Measurements from ENCODE around the gene EIF4G3. TPM values are rescaled to one million over a fixed set of nuclear protein-coding genes. Genes with fewer than 3 reads are reported as not detected.

EIF4G3 gene
- total and polyA plus RNA-seq, 2 of the 8 experiments (the other 6 are each of a cell fraction or from before 2014, with no cell fraction given) = 47.5 to 66.6 TPM

DNA sequence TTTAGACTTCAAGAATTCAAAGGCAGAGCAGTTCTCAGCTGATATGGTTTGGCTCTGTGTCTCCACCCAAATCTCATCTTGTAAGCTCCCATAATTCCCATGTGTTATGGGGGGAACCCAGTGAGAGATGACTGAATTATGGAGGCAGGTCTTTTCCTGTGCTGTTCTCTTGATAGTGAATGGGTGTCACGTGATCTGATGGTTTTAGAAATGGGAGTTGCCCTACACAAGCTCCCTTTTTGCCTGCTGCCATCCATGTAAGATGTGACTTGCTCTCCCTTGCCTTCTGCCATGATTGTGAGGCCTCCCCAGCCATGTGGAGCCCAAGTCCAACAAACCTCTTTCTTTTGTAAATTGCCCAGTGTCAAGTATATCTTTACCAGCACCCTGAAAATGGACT lies 146.5 kb downstream of the EIF4G3 start:
- H3K4ac ChIP-seq (replicated peaks; ENCODE audit: insufficient read length, low read depth, low read length) = no peak overlapping the region
- H3K23me2 ChIP-seq (ENCODE audit: low read depth, low read length) = no peaks in the 10 kb centered on the region
- CTCF ChIA-PET (ENCODE audit: partially characterized antibody) = no interaction called here
- FAIRE-seq (no peak), DNase-seq (ENCODE audit: low read depth in 1 of 2, low spot score in 2 of 2) (no peak)
- H3K9ac ChIP-seq (replicated peaks in 1 of 4; ENCODE audit: extremely low read depth in 1 of 4, low read depth in 3 of 4, low read length in 3 of 4) = no peak overlapping the region
- H3K79me2 ChIP-seq (ENCODE audit: control insufficient read depth in 1 of 2, insufficient read depth in 2 of 2, low read length in 2 of 2) = peaks cover 0 to 52% of the 10 kb centered on the region in 2 experiments; a peak in 2 of 4 replicates
- H3K4me2 ChIP-seq (ENCODE audit: insufficient read depth in 1 of 2, low read depth in 2 of 2, low read length in 2 of 2) = no peak overlapping the region
- no peaks in the 10 kb centered on the region for H3K4me1 ChIP-seq (replicated peaks in 1 of 4; ENCODE audit: control insufficient read depth in 3 of 4, insufficient read depth in 4 of 4, low read length in 3 of 4)
- no peak overlapping the region for H2AK5ac ChIP-seq (ENCODE audit: low read depth, low read length)
- H4K20me1 ChIP-seq (replicated peaks in 1 of 2; ENCODE audit: control insufficient read depth in 1 of 2, insufficient read depth in 2 of 2, low read length in 2 of 2) = peaks cover 1 to 3% of the 10 kb centered on the region in 2 experiments
- TF ChIP-seq KDM4A (IDR thresholded peaks at IDR 0.05; ENCODE audit: low read depth, low read length, severe bottlenecking) (no peak), POLR2A (IDR thresholded peaks at IDR 0.05; ENCODE audit: control extremely low read depth in 1 of 2, low read depth in 2 of 2, low read length in 2 of 2) (no peak), TEAD4 (IDR thresholded peaks at IDR 0.05; ENCODE audit: low read depth, low read length) (no peak), SIN3A (conservative IDR thresholded peaks at IDR 0.05 in 1 of 2, IDR thresholded peaks at IDR 0.05 in 1 of 2; ENCODE audit: low read depth in 1 of 2, low read length in 2 of 2) (no peak), TAF1 (IDR thresholded peaks at IDR 0.05; ENCODE audit: low read depth, low read length) (no peak), JUN (IDR thresholded peaks at IDR 0.05; ENCODE audit: low read depth, low read length) (no peak), SIRT6 (IDR thresholded peaks at IDR 0.05; ENCODE audit: low read length) (no peak), RXRA (IDR thresholded peaks at IDR 0.05; ENCODE audit: insufficient read depth, low read depth, low read length) (no peak), SRF (IDR thresholded peaks at IDR 0.05; ENCODE audit: low read depth, low read length) (no peak), SIX5 (IDR thresholded peaks at IDR 0.05; ENCODE audit: low read depth, low read length) (no peak)
- no peaks in the 10 kb centered on the region for H3K9me3 ChIP-seq (ENCODE audit: insufficient read depth in 2 of 2, low read depth in 1 of 2, low read length in 1 of 2)
- H2AFZ ChIP-seq (ENCODE audit: low read length) = no peak overlapping the region
- no peak overlapping the region for H3K56ac ChIP-seq (replicated peaks; ENCODE audit: insufficient read length, low read depth, low read length)
- 100% methylated on average over 1 of the region's 1 CpG; no CpG with 5 or more reads in 1 of the 2 experiments for WGBS, 2 experiments (ENCODE audit: extremely low coverage in 1 of 2, insufficient coverage in 1 of 2, insufficient read length in 1 of 2, insufficient replicate concordance in 2 of 2, low coverage in 1 of 2, low lambda C conversion rate in 2 of 2, missing lambda C conversion rate in 1 of 2)
- no peak overlapping the region for H2BK120ac ChIP-seq (replicated peaks; ENCODE audit: low read depth, low read length)
- no peak overlapping the region for H3K4me3 ChIP-seq (ENCODE audit: extremely low read depth in 1 of 4, insufficient read depth in 2 of 4, low read depth in 3 of 4, low read length in 4 of 4)
- H3K36me3 ChIP-seq (ENCODE audit: control insufficient read depth in 2 of 4, insufficient read depth in 4 of 4, low read length in 3 of 4) = peaks cover 0 to under 1% (median 0%) of the 10 kb centered on the region in 4 experiments; a peak in 1 of 8 replicates
- H3K23ac ChIP-seq (ENCODE audit: insufficient read length) = no peak overlapping the region
- H3K14ac ChIP-seq (ENCODE audit: insufficient read length) = no peak overlapping the region
- H2BK12ac ChIP-seq (ENCODE audit: low read depth, low read length) = no peak overlapping the region
- H3K27me3 ChIP-seq (replicated peaks in 1 of 4; ENCODE audit: control insufficient read depth in 3 of 4, extremely low read depth in 1 of 4, insufficient read depth in 3 of 4, low read length in 3 of 4) = no peaks in the 10 kb centered on the region
- no peak overlapping the region for H4K5ac ChIP-seq (ENCODE audit: insufficient read length, low read depth, low read length)
- no peak overlapping the region for H2BK5ac ChIP-seq (ENCODE audit: low read depth, low read length)
- no peak overlapping the region for H2BK20ac ChIP-seq (ENCODE audit: low read length)
- no peak overlapping the region for H2BK15ac ChIP-seq (ENCODE audit: low read length)
- H3K18ac ChIP-seq (ENCODE audit: extremely low read depth, low read length) = no peak overlapping the region
- H4K8ac ChIP-seq (ENCODE audit: extremely low read depth, insufficient read depth, low read length) = no peak overlapping the region
- H4K91ac ChIP-seq (replicated peaks; ENCODE audit: insufficient read length, low read length) = no peak overlapping the region
- POLR2A ChIA-PET (ENCODE audit: partially characterized antibody) = no interaction called here
- no peak overlapping the region for H3K27ac ChIP-seq (ENCODE audit: low read depth, low read length)
- no peaks in the 10 kb centered on the region for H3K79me1 ChIP-seq (ENCODE audit: low read depth, low read length)
